GM18507 (cell line): Measurements from ENCODE around the gene GRIA1.

ENCODE experiments used
- DNase-seq: peaks from one replicate; pipeline ENCODE4 v3.0.0; 2011; ENCODE audit warnings: low read depth; ENCODE audit not compliant: insufficient read length; ENCODE audit errors: extremely low spot score
- FAIRE-seq: peaks from 2 replicates; lab custom pipeline; 2011; peaks lifted over from hg19 to GRCh38; lab: Jason Lieb, UNC

GRIA1 gene

DNA sequence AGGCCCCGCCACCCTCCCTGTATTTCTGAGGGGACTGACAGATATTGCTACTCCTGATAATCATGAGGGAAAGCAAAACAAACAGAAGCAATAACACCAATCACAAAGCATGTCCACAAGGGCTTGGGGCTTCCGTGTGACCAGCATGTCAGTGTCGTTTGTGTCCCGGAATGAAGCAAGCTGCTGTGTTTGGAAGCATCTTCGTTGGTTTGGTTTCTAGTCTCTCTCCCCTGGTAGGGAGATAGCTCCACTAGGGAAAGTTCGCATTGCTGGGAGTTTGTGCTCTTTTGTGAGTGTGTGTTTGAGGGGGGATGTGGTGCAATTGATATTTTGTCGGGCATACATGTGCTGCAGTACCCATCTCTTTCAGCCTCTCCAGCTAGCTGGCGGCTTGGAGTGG, 1.4 kb downstream of the GRIA1 start:
- DNase-seq (no peak), FAIRE-seq (no peak)

DNA sequence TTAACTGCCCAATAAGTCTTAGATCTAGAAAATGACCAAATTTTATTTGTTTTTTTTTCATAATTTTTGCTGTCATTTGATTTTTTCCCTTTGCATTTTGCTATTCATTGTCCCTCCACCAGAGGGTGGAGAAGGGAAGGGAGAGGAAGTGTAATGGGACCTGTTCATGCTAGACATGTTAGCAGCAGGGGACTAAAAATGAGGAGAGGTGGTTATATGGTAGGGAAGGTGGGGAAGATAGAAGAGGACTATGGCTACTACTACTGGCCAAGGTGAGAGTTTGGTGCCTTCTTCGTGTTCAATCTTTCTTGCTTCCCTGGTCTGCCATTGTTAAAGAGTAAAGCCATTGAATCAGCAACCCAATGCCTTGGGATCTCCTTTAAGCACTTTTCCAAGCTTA, 6.4 kb downstream of the GRIA1 start:
- no peak for FAIRE-seq

DNA sequence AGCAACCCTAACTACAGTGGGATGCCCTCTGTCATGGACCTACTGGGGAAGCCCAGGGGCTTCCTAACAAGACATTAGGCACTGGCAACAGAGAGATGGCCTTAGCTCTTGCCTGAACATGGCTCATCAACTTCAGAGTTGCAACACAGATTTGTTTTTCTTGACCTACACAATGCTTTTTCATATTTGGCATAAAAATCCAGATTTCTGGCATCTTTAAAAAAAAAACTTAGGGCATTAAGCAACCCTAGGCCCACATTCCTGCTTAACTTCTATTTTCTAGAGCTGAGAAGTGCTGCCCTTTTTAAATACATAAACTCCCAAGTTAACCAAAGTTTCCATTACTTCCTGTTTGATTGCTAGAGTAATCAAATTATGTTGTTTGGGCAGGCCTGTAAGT, 8.0 kb downstream of the GRIA1 start:
- FAIRE-seq (no peak), DNase-seq (no peak)

More for the DNA sequence above, 6.4 kb downstream of the GRIA1 start:
- DNase-seq, result no peak

DNA sequence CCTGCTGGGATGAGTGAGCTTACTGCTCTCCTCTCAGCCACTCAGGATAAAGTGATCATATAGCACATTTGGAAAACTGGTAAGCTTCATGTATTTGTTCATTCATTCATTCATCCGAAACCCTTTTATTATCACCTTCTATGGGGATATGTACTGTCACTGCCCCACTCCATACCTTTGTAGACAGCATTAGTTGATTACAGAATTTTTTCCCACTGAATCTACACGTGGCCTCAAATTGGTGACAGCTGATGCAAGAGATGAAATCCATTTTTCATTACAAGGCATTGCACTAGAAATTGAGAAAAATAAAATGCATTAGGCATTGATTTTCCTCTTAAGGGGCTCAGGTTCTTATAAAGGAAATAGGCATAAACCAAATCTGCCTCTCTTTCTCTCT, 9.7 kb downstream of the GRIA1 start:
- FAIRE-seq, result no peak

DNA sequence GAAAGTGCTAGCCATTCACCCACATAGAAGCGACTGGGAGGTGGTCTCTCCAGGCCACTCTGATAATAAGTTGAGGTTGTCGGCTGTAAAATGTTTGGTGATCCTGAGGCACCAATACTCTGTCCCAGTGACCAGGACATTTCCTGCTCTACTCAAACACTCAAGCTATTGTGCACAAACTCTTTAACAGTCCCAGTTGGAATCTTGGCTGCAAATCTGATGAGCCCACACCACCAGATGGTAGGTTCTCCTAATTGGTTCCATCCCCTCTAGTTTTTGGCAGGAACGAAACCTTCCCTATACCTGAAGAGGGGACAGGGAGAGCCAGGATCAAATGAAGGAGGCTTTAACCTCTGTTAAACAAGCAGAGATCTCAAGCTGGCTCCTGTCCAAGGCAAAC, 14.3 kb downstream of the GRIA1 start:
- FAIRE-seq (no peak), DNase-seq (no peak)

More for the DNA sequence above, 9.7 kb downstream of the GRIA1 start:
- no peak for DNase-seq

DNA sequence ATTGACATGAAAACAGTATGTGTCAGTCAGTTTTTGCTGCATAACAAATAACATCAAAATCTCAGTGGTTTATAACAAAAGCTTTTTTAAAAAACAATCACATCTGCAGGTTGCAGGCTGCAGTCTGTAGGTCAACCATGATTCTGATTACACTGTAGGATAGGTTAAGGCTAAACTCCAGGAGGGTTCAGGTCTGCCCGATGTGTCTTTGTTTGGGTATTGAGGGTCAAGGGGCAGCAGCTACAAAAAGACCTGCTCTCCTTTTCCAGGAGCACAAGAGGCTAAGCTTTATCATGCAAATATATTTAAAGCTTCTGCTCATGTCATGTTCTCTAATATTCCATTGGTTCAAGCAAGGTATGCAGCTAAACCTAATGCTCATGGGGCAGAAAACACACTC, 18.2 kb downstream of the GRIA1 start:
- FAIRE-seq (no peak), DNase-seq (no peak)

DNA sequence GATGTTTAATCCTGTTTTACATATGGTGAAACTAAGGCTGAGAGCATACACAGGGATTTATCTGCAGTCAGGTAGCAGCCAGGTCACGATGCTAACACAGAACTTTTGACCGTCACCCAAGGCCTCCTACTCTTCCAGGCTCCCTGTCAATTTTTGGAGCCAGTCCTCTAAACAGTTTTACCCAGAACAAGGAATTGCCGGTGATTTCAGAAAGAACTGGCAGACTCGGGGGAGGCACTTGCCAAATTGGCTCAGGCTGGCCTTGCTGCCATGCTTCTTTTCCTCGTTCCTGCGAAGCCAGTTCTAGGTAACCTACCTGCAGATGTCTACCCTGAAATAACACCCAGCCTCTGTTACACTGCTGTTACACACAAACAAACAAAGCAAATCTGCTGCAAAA, 21.2 kb downstream of the GRIA1 start:
- DNase-seq (no peak), FAIRE-seq (no peak)

GRCh38 chr5:153513156-153513555, 22.7 kb downstream of the GRIA1 start:
- DNase-seq (no peak), FAIRE-seq (no peak)

DNA sequence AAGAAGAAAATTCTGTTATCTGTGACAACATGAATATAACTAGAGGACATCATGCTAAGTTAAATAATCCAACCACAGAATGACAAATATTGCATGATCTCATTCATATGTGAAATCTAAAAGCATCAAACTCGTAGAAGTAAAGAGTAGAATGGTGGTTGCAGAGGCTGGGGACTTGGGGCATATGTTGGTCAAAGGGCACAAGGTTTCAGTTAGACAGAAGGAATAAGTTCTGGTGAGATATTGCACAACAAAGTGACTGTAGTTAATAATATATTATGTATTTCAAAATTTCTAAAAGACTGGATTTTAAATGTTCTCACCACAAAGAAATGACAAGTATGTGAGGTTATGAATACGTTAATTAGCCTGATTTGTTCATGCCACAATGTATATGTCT, 24.8 kb downstream of the GRIA1 start:
- no peak for FAIRE-seq
- no peak for DNase-seq

GRCh38 chr5:153516504-153517240, 26.2 kb downstream of the GRIA1 start:
- no peak for FAIRE-seq
- no peak for DNase-seq

GRCh38 chr5:153517241-153517611, 26.8 kb downstream of the GRIA1 start:
- FAIRE-seq, result no peak
- DNase-seq, result no peak

DNA sequence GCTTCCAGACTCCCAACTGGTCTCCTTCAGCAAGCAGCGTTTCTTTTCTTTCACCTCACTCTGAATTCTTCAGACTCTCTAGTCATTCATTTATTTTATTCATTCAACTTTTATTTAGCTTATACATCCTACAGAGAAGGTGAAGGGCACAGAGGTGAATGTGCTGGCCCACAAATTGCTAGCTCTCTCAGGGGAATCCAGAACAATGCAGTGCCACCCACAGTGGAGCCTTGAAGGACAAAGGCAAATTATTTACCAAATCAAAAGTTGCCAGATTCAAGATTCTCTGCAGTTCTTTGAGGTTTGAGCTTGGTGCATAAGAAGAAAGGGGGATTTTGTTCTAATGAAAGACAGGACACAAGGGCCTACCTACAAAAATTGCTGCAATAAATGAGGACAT, 29.7 kb downstream of the GRIA1 start:
- no peak for DNase-seq
- FAIRE-seq, result no peak

DNA sequence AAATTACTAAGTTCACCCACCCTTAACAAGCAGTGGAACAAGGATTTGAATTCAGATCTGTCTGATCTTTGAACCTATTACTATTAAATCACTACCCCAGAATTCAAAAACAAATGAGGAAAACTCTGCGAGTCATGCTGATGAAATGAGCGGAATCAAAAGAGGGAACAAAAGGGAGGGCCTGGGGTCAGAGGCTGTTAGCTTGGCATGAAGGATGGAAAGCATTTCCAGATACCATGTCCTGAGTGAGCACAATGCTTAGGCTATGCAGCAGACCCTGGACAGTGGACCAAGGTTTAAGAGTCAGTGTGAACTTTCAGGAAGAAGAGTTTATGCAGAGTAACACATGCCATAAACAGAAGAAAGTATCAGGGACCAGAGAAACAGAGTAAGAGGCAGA, 30.5 kb downstream of the GRIA1 start:
- DNase-seq, result no peak
- FAIRE-seq, result no peak

GRCh38 chr5:153523211-153523610, 32.7 kb downstream of the GRIA1 start:
- no peak for FAIRE-seq
- DNase-seq, result no peak

- FAIRE-seq, result no peak
- DNase-seq, result no peak
Measured at GRCh38 chr5:153523831-153524230, 33.4 kb downstream of the GRIA1 start.

DNA sequence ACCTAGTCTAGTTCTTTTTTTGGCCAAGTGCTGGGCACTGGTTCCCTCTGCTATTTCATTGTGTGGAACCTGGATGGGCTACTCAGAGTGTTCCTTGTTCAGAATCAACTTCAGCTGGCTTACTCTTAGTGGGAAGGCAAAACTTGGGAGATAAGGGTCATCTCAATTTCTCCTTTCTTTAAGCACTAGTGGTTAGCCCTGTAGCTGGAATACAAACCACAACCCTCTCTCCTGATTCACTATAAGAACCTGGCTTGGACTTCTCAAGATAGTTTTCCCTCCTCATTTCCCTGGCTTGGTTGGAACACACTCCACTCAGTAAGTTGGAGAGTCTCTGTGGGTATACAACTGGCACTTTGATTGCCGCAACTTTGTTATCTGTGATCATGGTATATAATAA, 35.1 kb downstream of the GRIA1 start:
- FAIRE-seq, result no peak

DNA sequence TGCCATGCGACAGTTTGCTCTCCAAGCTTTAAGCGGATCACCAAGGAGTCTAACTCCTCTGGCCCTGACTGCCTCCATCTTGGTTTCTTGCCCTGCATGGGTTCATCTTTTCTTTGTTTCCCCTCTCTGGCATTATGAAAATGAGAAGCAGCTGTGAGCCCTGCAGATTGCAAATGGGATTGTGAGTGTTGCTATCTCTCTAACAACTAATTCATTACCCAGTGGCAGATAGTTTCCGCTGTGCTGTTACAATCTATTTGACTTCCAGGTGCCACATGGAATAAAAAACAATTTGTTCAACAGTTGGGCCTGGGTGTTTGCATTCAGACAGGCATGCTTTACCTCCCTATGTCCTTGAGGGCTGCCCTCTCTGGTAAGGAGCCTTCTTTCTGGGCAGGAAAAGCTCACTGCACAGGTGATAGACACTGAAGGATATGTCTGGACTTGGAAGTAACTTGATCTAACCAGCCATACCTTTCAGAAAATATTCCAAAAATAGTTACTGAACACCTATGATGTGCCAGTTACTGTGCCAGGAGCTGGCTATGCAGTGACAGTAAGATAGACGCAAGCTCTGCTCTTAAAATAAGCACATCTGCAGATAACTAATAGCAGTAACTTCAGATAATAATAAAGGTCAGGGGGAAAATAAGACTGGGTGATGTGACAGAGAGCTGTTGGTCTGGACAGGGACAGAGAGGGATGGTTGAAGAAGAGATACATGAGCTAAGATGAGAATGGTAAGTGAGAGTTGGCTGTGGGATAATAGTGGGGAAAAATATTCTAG, 40.1 kb downstream of the GRIA1 start:
- DNase-seq (no peak), FAIRE-seq (no peak)

More for the DNA sequence above, 35.1 kb downstream of the GRIA1 start:
- DNase-seq, result no peak

DNA sequence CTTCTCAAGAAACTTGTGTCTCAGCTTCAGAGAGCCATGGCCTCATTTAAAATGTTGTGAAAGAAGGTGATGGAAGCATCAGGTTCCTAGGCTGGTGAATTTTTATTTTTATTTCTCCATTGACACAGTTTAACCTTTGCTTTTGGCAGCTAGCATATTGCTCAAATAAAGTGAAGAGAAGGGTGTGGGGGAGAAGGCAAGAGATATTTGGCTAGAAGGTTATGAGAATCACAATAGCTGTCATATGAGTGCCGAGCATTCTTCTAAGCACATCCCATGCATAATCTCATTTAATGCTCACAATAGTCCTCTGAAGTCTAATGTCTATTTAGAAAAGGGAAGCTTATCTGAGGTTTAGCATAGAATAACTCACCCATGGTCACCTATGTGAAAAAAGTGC, 43.1 kb downstream of the GRIA1 start:
- FAIRE-seq (no peak), DNase-seq (no peak)

DNA sequence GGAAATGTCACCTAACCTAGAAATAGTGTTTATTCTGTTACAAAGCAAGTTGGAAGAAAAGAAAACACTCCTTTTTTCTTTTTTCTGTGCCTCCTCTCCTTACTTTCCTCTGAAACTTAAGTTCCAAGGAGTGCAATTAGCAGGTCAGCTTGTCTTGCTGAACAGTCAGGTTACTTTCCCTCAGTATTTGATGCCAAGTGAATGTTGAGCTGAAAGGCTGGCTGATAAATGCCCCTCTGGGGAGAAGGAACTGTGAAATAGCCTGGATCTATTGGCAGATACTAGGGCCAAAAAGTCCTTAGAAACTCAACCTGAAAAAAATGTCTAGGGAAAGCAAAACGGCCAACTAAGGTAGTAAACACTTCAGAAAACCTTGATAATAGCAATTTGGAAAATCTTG, 43.6 kb downstream of the GRIA1 start:
- FAIRE-seq (no peak), DNase-seq (no peak)

DNA sequence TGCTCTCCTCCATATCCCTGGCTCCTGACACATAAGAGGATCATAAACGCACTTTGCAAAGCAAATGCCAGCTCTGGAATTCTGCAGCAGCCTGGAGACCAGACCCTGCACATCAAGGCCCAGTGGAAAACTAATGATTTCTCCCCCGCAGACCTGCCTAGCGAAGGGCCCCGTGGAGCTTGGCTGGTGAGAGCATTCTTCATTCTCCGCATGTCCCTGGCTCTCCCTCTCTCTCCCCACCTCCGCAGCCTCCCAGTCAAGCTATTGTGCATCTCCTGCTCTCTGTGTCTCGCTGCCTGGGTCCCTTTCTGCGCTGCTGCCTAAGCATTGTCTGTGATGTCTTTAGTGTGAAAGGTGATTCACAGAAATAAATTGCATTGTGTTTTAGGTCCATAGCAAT, 46.7 kb downstream of the GRIA1 start:
- FAIRE-seq (no peak), DNase-seq (no peak)

DNA sequence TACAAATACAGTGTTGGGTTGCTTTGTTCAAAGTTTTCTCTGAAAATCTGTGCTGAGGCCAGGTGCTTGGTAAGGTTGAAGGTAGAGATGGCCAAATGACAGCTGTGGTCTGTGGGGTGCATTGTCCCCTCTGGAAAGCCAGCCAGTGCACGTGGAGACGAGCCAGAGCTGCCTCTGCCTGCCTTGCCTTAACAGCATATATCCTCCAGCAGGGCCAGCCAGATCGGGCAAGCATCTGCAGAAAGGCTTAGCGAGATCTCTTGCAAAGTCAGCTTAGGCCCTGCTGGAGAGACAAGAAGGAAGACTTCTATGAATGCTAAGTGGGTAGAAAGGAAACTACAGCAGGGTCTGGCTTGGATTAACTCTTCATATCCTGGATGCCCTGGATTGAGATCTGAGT, 49.5 kb downstream of the GRIA1 start:
- no peak for DNase-seq

More for the DNA sequence above, 49.5 kb downstream of the GRIA1 start:
- FAIRE-seq, result no peak
